ENCODE results near the gene CDYL2. TPM values are rescaled to one million over a fixed set of nuclear protein-coding genes. Genes with fewer than 3 reads are reported as not detected.

Gene CDYL2
- total RNA-seq, 1 experiment from 2014 or later = 8.2 TPM

- H3K27me3 Mint-ChIP-seq (ENCODE audit: low read depth) = no peaks in the 10 kb centered on the region; the same call in 1 of the 2 replicates
- TF ChIP-seq GRHL2 (CRISPR knock-in tag; IDR thresholded peaks at IDR 0.05; ENCODE audit: insufficient replicate concordance, severe bottlenecking) = no peak
- TF ChIP-seq, protein P1, sequence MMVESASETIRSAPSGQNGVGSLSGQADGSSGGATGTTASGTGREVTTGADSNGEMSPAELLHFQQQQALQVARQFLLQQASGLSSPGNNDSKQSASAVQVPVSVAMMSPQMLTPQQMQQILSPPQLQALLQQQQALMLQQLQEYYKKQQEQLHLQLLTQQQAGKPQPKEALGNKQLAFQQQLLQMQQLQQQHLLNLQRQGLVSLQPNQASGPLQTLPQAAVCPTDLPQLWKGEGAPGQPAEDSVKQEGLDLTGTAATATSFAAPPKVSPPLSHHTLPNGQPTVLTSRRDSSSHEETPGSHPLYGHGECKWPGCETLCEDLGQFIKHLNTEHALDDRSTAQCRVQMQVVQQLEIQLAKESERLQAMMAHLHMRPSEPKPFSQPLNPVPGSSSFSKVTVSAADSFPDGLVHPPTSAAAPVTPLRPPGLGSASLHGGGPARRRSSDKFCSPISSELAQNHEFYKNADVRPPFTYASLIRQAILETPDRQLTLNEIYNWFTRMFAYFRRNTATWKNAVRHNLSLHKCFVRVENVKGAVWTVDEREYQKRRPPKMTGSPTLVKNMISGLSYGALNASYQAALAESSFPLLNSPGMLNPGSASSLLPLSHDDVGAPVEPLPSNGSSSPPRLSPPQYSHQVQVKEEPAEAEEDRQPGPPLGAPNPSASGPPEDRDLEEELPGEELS (CRISPR knock-in tag; IDR thresholded peaks at IDR 0.05) = no peak
- TF ChIP-seq ZNF263 (CRISPR knock-in tag; IDR thresholded peaks at IDR 0.05; ENCODE audit: low read depth) = no peak
- TF ChIP-seq, protein P2, sequence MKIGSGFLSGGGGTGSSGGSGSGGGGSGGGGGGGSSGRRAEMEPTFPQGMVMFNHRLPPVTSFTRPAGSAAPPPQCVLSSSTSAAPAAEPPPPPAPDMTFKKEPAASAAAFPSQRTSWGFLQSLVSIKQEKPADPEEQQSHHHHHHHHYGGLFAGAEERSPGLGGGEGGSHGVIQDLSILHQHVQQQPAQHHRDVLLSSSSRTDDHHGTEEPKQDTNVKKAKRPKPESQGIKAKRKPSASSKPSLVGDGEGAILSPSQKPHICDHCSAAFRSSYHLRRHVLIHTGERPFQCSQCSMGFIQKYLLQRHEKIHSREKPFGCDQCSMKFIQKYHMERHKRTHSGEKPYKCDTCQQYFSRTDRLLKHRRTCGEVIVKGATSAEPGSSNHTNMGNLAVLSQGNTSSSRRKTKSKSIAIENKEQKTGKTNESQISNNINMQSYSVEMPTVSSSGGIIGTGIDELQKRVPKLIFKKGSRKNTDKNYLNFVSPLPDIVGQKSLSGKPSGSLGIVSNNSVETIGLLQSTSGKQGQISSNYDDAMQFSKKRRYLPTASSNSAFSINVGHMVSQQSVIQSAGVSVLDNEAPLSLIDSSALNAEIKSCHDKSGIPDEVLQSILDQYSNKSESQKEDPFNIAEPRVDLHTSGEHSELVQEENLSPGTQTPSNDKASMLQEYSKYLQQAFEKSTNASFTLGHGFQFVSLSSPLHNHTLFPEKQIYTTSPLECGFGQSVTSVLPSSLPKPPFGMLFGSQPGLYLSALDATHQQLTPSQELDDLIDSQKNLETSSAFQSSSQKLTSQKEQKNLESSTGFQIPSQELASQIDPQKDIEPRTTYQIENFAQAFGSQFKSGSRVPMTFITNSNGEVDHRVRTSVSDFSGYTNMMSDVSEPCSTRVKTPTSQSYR (CRISPR knock-in tag; IDR thresholded peaks at IDR 0.05) = no peak
- no peak for TF ChIP-seq AFF4 (CRISPR knock-in tag; IDR thresholded peaks at IDR 0.05; ENCODE audit: borderline replicate concordance)
- TF ChIP-seq ATF1 (CRISPR knock-in tag; IDR thresholded peaks at IDR 0.05) = no peak
- no peak for TF ChIP-seq ZNF219 (CRISPR knock-in tag; IDR thresholded peaks at IDR 0.05; ENCODE audit: borderline replicate concordance)
- TF ChIP-seq MYBL2 (CRISPR knock-in tag; IDR thresholded peaks at IDR 0.05) = no peak
- TF ChIP-seq IRF1 (CRISPR knock-in tag; IDR thresholded peaks at IDR 0.05) = no peak
- no peak for TF ChIP-seq ZNF138 (CRISPR knock-in tag; conservative IDR thresholded peaks at IDR 0.05)
- no peak for TF ChIP-seq RELA (CRISPR knock-in tag; IDR thresholded peaks at IDR 0.05; ENCODE audit: borderline replicate concordance)
- no peak for TF ChIP-seq USF2 (CRISPR knock-in tag; IDR thresholded peaks at IDR 0.05)
- no peak for TF ChIP-seq ZNF416 (CRISPR knock-in tag; IDR thresholded peaks at IDR 0.05)
- H3K4me3 Mint-ChIP-seq = no peak overlapping the region
- DNase-seq (ENCODE audit: low spot score) (no peak), ATAC-seq (no peak)
- ChIA-PET POLR2A (no interaction called here), CTCF (no interaction called here)
- H3K4me1 Mint-ChIP-seq = peaks cover 19% of the 10 kb centered on the region
- no peaks in the 10 kb centered on the region for H3K36me3 Mint-ChIP-seq
- H3K9me3 Mint-ChIP-seq = no peaks in the 10 kb centered on the region
- peak overlapping the region; percentile 38; the same call in 1 of the 2 replicates for H3K27ac Mint-ChIP-seq
Measured at GRCh38 chr16:80672379-80672778, 132.0 kb downstream of the CDYL2 start.

DNA sequence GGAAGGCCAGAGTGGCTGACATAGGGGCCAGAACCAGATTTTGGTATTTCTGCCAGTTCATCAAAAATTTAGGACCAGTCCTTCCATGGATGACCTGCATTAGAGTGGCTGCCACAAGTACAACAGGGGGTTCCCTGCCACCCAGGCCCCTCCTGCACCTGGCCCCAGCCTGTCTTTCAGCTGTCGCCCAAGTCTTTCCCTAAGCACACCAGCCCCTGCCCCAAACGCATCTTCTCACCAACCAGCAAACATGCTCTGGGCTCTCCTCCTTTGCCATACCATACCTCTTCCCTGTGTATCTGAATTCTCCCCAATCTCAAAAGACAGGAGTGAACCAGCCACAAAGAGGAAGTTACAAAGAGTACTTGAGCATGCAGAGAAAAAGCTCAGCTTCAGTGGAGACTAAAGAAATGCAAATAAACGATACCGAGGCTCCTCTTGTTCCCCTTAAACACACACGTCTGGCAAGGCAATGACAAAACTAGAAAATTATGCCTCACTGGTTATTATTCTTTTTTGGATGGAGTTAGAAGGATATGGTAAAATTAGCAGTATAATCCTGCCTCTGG is 133.0 kb downstream of the CDYL2 start:
- peak; percentile 68 for ATAC-seq

More for the DNA sequence above, 133.0 kb downstream of the CDYL2 start:
- POLR2A ChIA-PET = no interaction called here
- no peak for TF ChIP-seq TCF7 (CRISPR knock-in tag; IDR thresholded peaks at IDR 0.05; ENCODE audit: low read depth)
- no peak for TF ChIP-seq GTF2I (CRISPR knock-in tag; conservative IDR thresholded peaks at IDR 0.05)
- TF ChIP-seq RORB (CRISPR knock-in tag; IDR thresholded peaks at IDR 0.05) = no peak
- TF ChIP-seq ZNF671 (CRISPR knock-in tag; IDR thresholded peaks at IDR 0.05) = no peak
- no peak for TF ChIP-seq PRRX2 (CRISPR knock-in tag; IDR thresholded peaks at IDR 0.05)
- no peak for TF ChIP-seq ELF4 (CRISPR knock-in tag; IDR thresholded peaks at IDR 0.05; ENCODE audit: low read depth)
- TF ChIP-seq EMX1 (CRISPR knock-in tag; IDR thresholded peaks at IDR 0.05) = no peak
- no peak for TF ChIP-seq CBFB (CRISPR knock-in tag; IDR thresholded peaks at IDR 0.05; ENCODE audit: low read depth)
- no peak for TF ChIP-seq MAX (CRISPR knock-in tag; IDR thresholded peaks at IDR 0.05)
- H3K27ac Mint-ChIP-seq = peak overlapping the region; percentile 81
- H3K9me3 Mint-ChIP-seq = no peaks in the 10 kb centered on the region
- no peaks in the 10 kb centered on the region for H3K36me3 Mint-ChIP-seq
- peaks cover 27% of the 10 kb centered on the region for H3K4me1 Mint-ChIP-seq
- no peaks in the 10 kb centered on the region; the same call in 1 of the 2 replicates for H3K27me3 Mint-ChIP-seq (ENCODE audit: low read depth)
- CTCF ChIA-PET = no interaction called here
- no peak overlapping the region for H3K4me3 Mint-ChIP-seq
- DNase-seq (ENCODE audit: low spot score) = no peak
